HEK293 (cell line): ENCODE data around the gene TIMM13.

ENCODE experiments used
- GLI4 ChIP-seq: fragments of 450-650 bp; formaldehyde crosslinking; IDR thresholded peaks from 2 replicates; pipeline ENCODE4 v1.5.1; 2016; ENCODE audit warnings: missing biosample characterization, missing genetic modification characterization
- HOXC10 ChIP-seq: sonication (generic); formaldehyde crosslinking; IDR thresholded peaks from 2 replicates; pipeline ENCODE4 v1.8.1; 2023; ENCODE audit warnings: mild to moderate bottlenecking, missing genetic modification reagents
- KLF9 ChIP-seq: fragments of 450-650 bp; formaldehyde crosslinking; IDR thresholded peaks from 2 replicates; pipeline ENCODE4 v1.5.1; 2016; ENCODE audit warnings: missing biosample characterization, missing genetic modification characterization, low read depth
- PRDM2 ChIP-seq: fragments of 450-650 bp; formaldehyde crosslinking; IDR thresholded peaks from 2 replicates; pipeline ENCODE4 v1.5.1; 2016; ENCODE audit warnings: missing biosample characterization, missing genetic modification characterization, borderline replicate concordance
- SP3 ChIP-seq: fragments of 450-650 bp; formaldehyde crosslinking; IDR thresholded peaks from 2 replicates; pipeline ENCODE4 v1.5.1; 2016; ENCODE audit warnings: missing biosample characterization, missing genetic modification characterization
- ZBTB26 ChIP-seq: fragments of 450-650 bp; formaldehyde crosslinking; optimal IDR thresholded peaks from 2 replicates; pipeline ENCODE3; 2016; ENCODE audit warnings: missing biosample characterization, mild to moderate bottlenecking, missing genetic modification characterization
- ZBTB6 ChIP-seq: fragments of 450-650 bp; formaldehyde crosslinking; IDR thresholded peaks from 2 replicates; pipeline ENCODE4 v1.5.1; 2017; ENCODE audit warnings: missing biosample characterization, missing genetic modification characterization
- ZEB2 ChIP-seq: fragments of 450-650 bp; formaldehyde crosslinking; IDR thresholded peaks from 2 replicates; pipeline ENCODE4 v1.5.1; 2016; ENCODE audit warnings: missing biosample characterization, missing genetic modification characterization
- ZFP41 ChIP-seq: fragments of 450-650 bp; formaldehyde crosslinking; IDR thresholded peaks from 2 replicates; pipeline ENCODE4 v1.5.1; 2016; ENCODE audit warnings: missing biosample characterization, missing genetic modification characterization, borderline replicate concordance
- ZIC2 ChIP-seq: fragments of 450-650 bp; formaldehyde crosslinking; IDR thresholded peaks from 2 replicates; pipeline ENCODE4 v1.5.1; 2016; ENCODE audit warnings: missing biosample characterization, missing genetic modification characterization
- ZNF10 ChIP-seq: fragments of 450-650 bp; formaldehyde crosslinking; IDR thresholded peaks from 2 replicates; pipeline ENCODE4 v1.5.1; 2017; ENCODE audit warnings: missing biosample characterization, missing genetic modification characterization
- ZNF266 ChIP-seq: fragments of 450-650 bp; formaldehyde crosslinking; IDR thresholded peaks from 2 replicates; pipeline ENCODE4 v1.5.1; 2016; ENCODE audit warnings: missing biosample characterization, missing genetic modification characterization, low read depth
- ZNF311 ChIP-seq: fragments of 450-650 bp; formaldehyde crosslinking; IDR thresholded peaks from 2 replicates; pipeline ENCODE4 v1.5.1; 2017; ENCODE audit warnings: missing biosample characterization, missing genetic modification characterization, borderline replicate concordance
- ZNF391 ChIP-seq: fragments of 450-650 bp; formaldehyde crosslinking; IDR thresholded peaks from 2 replicates; pipeline ENCODE4 v1.5.1; 2016; ENCODE audit warnings: low read depth, missing biosample characterization, missing genetic modification characterization, borderline replicate concordance
- ZNF501 ChIP-seq: fragments of 450-650 bp; formaldehyde crosslinking; IDR thresholded peaks from 2 replicates; pipeline ENCODE4 v1.5.1; 2016; ENCODE audit warnings: missing biosample characterization, missing genetic modification characterization
- ZNF521 ChIP-seq: fragments of 450-650 bp; formaldehyde crosslinking; IDR thresholded peaks from 2 replicates; pipeline ENCODE4 v1.5.1; 2017; ENCODE audit warnings: missing biosample characterization, mild to moderate bottlenecking, missing genetic modification characterization
- ZNF544 ChIP-seq: fragments of 450-650 bp; formaldehyde crosslinking; IDR thresholded peaks from 2 replicates; pipeline ENCODE4 v1.5.0; 2017; ENCODE audit warnings: missing biosample characterization, missing genetic modification characterization
- ZNF549 ChIP-seq: fragments of 450-650 bp; IDR thresholded peaks from 2 replicates; pipeline ENCODE4 v1.5.1; 2018; ENCODE audit warnings: missing biosample characterization, missing genetic modification characterization, mild to moderate bottlenecking, inconsistent platforms, moderate library complexity
- ZNF610 ChIP-seq: fragments of 450-650 bp; formaldehyde crosslinking; IDR thresholded peaks from 2 replicates; pipeline ENCODE4 v1.5.1; 2016; ENCODE audit warnings: missing biosample characterization, missing genetic modification characterization, borderline replicate concordance
- ZNF623 ChIP-seq: fragments of 450-650 bp; formaldehyde crosslinking; IDR thresholded peaks from 2 replicates; pipeline ENCODE4 v1.5.1; 2016; ENCODE audit warnings: missing biosample characterization, missing genetic modification characterization
- ZNF792 ChIP-seq: fragments of 450-650 bp; formaldehyde crosslinking; IDR thresholded peaks from 2 replicates; pipeline ENCODE4 v1.5.1; 2016; ENCODE audit warnings: missing biosample characterization, missing genetic modification characterization
- TF ChIP-seq, protein P1 (sequence below): fragments of 450-650 bp; formaldehyde crosslinking; IDR thresholded peaks from 2 replicates; pipeline ENCODE4 v1.5.1; 2016; ENCODE audit warnings: missing biosample characterization, missing genetic modification characterization
- TF ChIP-seq, protein P2 (sequence below): fragments of 450-650 bp; formaldehyde crosslinking; conservative IDR thresholded peaks from 2 replicates; pipeline ENCODE4 v1.5.1; 2016; ENCODE audit warnings: low read depth, missing biosample characterization, missing genetic modification characterization
- TF ChIP-seq, protein P3 (sequence below): fragments of 450-650 bp; formaldehyde crosslinking; IDR thresholded peaks from 2 replicates; pipeline ENCODE4 v1.5.1; 2016; ENCODE audit warnings: missing biosample characterization, missing genetic modification characterization

TIMM13 gene

DNA sequence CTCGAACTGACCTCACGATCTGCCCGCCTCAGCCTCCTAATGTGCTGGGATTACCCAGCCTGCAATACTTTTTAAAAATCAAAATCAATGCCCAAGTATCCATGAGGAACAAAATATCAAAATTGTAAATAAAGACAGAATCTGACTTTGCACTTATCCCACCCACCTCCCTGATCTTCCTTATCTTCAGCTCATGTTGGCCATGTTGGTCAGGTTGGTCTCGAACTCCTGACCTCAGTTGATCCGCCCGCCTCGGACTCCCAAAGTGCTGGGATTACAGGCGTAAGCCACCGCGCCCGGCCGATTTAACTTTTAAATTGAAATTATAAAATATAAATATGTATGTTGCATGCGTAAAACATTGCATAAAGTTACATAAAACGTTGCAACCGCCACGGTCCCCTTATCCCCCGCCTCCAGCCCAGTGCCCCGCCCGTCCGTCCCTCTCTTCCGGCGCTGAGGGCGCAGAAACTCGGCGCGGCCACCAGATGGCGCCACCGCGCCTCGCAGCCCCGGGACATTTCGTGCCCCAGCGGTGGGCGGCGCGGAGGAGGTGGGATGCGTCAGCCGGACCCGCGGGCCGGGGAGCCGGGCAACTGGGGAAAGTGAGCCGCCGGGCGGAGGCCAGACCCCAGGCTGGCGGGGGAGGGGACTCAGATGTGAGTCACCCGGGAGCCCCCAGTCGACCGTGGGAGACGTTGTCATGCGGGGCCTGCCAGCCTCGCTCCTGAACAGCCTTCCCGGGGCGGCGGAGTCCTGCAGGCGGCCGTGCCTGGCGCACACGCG lies 47.0 kb upstream of the TIMM13 start (continued):
- TF ChIP-seq PRDM2 (tag by site-specific recombination) (no peak), ZFP41 (tag by site-specific recombination) (no peak), ZNF266 (tag by site-specific recombination) (no peak), KLF9 (tag by site-specific recombination) (peak; percentile 65; the same call in 1 of the 2 replicates), ZBTB26 (tag by site-specific recombination) (peak; percentile 62), HOXC10 (CRISPR knock-in tag) (no peak), ZNF391 (peak; percentile 26; the same call in 1 of the 2 replicates), ZNF549 (tag by site-specific recombination) (no peak), ZNF501 (tag by site-specific recombination) (peak; percentile 73; the same call in 1 of the 2 replicates), ZEB2 (peak; percentile 98), ZIC2 (tag by site-specific recombination) (peak; percentile 90), ZNF610 (tag by site-specific recombination) (no peak; the same call in 1 of the 2 replicates), ZNF311 (no peak), ZNF623 (tag by site-specific recombination) (no peak), GLI4 (tag by site-specific recombination) (no peak), SP3 (tag by site-specific recombination) (peak; percentile 67), ZBTB6 (tag by site-specific recombination) (0 out of 2 replicates have a peak, but pooled peaks have one; percentile 39), ZNF521 (tag by site-specific recombination) (no peak), ZNF544 (no peak), ZNF10 (tag by site-specific recombination) (peak; percentile 53; the same call in 1 of the 2 replicates), ZNF792 (tag by site-specific recombination) (no peak)
- TF ChIP-seq, protein P1, sequence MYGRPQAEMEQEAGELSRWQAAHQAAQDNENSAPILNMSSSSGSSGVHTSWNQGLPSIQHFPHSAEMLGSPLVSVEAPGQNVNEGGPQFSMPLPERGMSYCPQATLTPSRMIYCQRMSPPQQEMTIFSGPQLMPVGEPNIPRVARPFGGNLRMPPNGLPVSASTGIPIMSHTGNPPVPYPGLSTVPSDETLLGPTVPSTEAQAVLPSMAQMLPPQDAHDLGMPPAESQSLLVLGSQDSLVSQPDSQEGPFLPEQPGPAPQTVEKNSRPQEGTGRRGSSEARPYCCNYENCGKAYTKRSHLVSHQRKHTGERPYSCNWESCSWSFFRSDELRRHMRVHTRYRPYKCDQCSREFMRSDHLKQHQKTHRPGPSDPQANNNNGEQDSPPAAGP: peak; percentile 56
- TF ChIP-seq, protein P2, sequence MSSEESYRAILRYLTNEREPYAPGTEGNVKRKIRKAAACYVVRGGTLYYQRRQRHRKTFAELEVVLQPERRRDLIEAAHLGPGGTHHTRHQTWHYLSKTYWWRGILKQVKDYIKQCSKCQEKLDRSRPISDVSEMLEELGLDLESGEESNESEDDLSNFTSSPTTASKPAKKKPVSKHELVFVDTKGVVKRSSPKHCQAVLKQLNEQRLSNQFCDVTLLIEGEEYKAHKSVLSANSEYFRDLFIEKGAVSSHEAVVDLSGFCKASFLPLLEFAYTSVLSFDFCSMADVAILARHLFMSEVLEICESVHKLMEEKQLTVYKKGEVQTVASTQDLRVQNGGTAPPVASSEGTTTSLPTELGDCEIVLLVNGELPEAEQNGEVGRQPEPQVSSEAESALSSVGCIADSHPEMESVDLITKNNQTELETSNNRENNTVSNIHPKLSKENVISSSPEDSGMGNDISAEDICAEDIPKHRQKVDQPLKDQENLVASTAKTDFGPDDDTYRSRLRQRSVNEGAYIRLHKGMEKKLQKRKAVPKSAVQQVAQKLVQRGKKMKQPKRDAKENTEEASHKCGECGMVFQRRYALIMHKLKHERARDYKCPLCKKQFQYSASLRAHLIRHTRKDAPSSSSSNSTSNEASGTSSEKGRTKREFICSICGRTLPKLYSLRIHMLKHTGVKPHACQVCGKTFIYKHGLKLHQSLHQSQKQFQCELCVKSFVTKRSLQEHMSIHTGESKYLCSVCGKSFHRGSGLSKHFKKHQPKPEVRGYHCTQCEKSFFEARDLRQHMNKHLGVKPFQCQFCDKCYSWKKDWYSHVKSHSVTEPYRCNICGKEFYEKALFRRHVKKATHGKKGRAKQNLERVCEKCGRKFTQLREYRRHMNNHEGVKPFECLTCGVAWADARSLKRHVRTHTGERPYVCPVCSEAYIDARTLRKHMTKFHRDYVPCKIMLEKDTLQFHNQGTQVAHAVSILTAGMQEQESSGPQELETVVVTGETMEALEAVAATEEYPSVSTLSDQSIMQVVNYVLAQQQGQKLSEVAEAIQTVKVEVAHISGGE: peak; percentile 37
- TF ChIP-seq, protein P3, sequence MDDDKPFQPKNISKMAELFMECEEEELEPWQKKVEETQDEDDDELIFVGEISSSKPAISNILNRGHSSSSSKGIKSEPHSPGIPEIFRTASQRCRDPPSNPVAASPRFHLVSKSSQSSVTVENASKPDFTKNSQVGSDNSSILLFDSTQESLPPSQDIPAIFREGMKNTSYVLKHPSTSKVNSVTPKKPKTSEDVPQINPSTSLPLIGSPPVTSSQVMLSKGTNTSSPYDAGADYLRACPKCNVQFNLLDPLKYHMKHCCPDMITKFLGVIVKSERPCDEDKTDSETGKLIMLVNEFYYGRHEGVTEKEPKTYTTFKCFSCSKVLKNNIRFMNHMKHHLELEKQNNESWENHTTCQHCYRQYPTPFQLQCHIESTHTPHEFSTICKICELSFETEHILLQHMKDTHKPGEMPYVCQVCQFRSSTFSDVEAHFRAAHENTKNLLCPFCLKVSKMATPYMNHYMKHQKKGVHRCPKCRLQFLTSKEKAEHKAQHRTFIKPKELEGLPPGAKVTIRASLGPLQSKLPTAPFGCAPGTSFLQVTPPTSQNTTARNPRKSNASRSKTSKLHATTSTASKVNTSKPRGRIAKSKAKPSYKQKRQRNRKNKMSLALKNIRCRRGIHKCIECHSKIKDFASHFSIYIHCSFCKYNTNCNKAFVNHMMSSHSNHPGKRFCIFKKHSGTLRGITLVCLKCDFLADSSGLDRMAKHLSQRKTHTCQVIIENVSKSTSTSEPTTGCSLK (tag by site-specific recombination): no peak
